ENCODE results near the gene XRCC6.
"Not testable (repeated sequence)": the region's sequence is repeated elsewhere in the genome, so short reads cannot be mapped to it uniquely, and the experiment has no call there.

The XRCC6 gene

GRCh38 chr22:41598891-41599635 lies 22.0 kb upstream of the XRCC6 start:
- DNase-seq (ENCODE audit: low spot score): no peak

- DNase-seq (ENCODE audit: low spot score): no peak
Measured at GRCh38 chr22:41600976-41601375, 20.1 kb upstream of the XRCC6 start.

GRCh38 chr22:41603873-41604332 lies 17.2 kb upstream of the XRCC6 start:
- no peak for DNase-seq (ENCODE audit: low spot score)

DNA sequence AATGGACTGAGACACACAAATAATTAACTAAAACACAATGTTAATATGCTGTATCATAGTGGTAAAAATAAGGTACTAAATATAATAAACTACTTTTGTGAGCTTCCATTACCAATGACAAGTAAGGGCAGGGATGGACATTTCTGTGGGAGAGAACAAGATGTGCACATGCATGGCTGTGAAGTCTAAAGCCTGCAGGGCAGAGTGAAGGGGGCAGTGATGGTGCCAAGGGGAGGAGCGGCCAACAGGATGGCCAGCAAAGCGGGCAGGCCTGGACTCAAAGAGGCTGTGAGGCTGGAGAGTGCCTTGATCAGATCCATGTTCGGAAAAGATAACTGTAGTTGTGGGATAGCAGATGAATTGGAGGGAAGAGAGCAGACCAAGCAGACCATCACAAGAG lies 12.7 kb upstream of the XRCC6 start:
- no peak for DNase-seq (ENCODE audit: low spot score)

DNA sequence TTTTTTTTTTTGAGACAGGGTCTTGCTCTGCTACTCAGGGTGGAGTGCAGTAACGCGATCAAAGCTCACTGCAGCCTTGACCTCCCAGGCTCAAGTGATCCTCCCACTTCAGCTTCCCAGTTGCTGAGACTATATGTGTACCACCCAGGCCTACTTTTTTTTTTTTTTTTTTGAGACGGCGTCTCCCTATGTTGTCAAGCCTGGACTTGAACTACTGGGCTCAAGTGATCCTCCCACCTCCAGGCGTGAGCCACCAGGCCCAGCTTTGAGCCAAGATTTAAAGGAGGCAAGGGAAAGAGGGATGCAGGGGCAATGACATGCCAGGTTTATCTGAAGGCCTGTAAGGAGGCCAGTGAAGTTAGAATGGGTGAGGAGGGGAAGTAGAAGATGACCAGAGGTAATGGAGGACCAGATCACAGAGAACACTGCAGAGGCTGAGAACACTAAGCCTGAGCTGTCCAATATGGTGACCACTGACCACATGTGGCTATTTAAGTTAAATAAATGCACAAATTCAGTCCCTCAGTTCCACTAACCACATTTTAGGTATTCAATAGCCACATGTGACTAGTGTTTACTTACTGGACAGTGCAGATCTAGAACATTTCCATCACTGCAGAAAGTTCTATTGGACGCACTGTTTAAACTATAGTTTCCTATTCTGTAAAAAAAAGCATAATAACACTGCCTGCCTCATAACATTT lies 8.3 kb upstream of the XRCC6 start:
- DNase-seq (ENCODE audit: low spot score): no peak

- DNase-seq (ENCODE audit: low spot score): no peak
Measured at GRCh38 chr22:41613456-41613855, 7.6 kb upstream of the XRCC6 start.

- no peak for DNase-seq (ENCODE audit: low spot score)
Measured at GRCh38 chr22:41619979-41620588, 1.0 kb upstream of the XRCC6 start.

- DNase-seq (ENCODE audit: low spot score): no peak
Measured at GRCh38 chr22:41620589-41621098, 451 bp upstream of the XRCC6 start, which contains the start of gene DESI1. DESI1 (minus strand) TSS chr22:41621043; CDS start chr22:41620839, 204 bp downstream.

DNA sequence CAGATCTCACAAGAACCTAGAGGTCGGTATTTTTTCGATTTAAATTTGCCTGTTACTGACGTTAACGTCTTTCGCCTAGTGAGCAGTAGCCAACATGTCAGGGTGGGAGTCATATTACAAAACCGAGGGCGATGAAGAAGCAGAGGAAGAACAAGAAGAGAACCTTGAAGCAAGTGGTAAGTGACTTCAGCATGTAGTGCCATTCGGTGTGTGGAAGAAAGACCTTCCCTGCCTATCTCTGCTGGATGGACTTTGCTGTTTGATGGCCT lies 750 bp downstream of the XRCC6 start:
- no peak for DNase-seq (ENCODE audit: low spot score)

GRCh38 chr22:41625577-41625976 lies 4.5 kb downstream of the XRCC6 start:
- DNase-seq (ENCODE audit: low spot score): no peak

DNA sequence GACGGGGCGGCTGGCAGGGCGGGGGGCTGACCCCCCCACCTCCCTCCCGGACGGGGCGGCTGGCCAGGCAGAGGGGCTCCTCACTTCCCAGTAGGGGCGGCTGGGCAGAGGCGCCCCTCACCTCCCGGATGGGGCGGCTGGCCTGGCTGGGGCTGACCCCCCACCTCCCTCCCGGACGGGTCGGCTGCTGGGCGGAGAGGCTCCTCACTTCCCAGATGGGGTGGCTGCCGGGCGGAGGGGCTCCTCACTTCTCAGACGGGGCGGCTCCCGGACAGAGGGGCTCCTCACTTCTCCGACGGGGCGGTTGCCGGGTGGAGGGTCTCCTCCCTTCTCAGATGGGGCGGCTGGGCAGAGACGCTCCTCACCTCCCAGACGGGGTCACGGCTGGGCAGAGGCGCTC lies 10.0 kb downstream of the XRCC6 start:
- DNase-seq (ENCODE audit: low spot score): not testable (repeated sequence)

GRCh38 chr22:41631615-41632014 lies 10.5 kb downstream of the XRCC6 start:
- not testable (repeated sequence) for DNase-seq (ENCODE audit: low spot score)

- not testable (repeated sequence) for DNase-seq (ENCODE audit: low spot score)
Measured at GRCh38 chr22:41634610-41635009, 13.5 kb downstream of the XRCC6 start.

DNA sequence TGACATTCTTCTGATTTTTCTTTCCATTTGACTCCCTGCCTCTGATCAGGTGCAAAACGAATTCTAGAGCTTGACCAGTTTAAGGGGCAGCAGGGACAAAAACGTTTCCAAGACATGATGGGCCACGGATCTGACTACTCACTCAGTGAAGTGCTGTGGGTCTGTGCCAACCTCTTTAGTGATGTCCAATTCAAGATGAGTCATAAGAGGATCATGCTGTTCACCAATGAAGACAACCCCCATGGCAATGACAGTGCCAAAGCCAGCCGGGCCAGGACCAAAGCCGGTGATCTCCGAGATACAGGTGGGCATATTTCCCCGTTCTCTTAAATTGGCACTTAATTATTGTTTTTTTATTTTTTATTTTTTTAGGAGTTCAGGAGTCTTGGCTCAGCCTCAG lies 15.4 kb downstream of the XRCC6 start:
- no peak for DNase-seq (ENCODE audit: low spot score)

- DNase-seq (ENCODE audit: low spot score): not testable (repeated sequence)
Measured at GRCh38 chr22:41637623-41638022, 16.5 kb downstream of the XRCC6 start.

GRCh38 chr22:41638124-41638523 lies 17.0 kb downstream of the XRCC6 start:
- no peak for DNase-seq (ENCODE audit: low spot score)

- DNase-seq (ENCODE audit: low spot score): no peak
Measured at GRCh38 chr22:41638748-41639147, 17.7 kb downstream of the XRCC6 start.

- DNase-seq (ENCODE audit: low spot score): no peak
Measured at GRCh38 chr22:41641854-41642253, 20.8 kb downstream of the XRCC6 start.

DNA sequence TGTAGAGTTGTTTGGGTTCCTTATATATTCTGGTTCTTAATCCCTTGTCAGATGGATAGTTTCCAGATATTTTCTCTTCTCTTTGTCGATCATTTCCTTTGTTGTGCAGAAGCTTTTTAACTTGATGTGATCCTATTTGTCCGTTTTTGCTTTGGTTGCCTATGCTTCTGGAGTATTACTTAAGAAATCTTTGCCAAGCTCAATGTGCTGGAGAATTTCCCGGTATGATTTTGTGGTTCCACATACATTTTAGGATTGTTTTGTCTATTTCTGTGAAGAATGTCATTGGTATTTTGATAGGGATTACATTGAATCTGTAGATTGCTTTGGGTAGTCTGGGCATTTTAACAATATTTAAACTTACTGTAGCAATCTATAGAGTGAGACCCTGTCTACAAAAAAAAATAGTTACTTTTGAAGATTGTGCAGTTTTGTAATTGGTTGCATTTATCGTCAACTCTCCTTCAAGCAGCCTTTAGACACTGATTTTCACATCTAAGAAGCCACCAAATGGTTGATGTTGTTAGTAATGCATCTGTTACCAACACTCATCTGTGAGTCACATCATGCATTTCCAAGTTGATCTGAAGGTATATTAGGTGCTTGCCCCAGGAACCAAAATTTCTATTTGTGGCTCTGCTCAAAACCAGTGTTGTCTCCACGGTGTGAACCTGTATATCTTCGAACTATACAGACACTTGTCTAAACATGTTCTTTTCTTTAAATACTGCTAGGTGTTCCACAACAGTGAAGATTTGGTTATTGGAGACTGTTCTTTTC lies 21.4 kb downstream of the XRCC6 start:
- DNase-seq (ENCODE audit: low spot score): no peak

DNA sequence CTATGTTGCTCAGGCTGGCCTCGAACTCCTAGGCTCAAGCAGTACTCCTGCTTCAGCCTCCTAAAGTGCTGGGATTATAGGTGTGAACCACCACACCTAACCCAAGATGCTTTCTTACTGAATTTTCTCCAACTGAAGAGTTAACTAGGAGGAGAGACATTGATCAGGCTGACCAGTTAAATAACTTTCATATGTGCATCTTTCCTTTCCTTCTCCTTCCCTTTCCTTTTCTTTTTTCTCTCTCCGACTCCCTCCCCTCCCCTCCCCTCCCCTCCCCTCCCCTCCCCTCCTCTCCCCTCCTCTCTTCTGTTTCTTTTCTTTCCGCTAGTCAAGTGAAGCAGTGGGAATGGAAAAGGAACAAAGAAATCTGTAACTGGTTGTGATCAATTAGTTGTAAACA lies 26.7 kb downstream of the XRCC6 start:
- DNase-seq (ENCODE audit: low spot score): no peak

GRCh38 chr22:41648432-41648831 lies 27.3 kb downstream of the XRCC6 start:
- DNase-seq (ENCODE audit: low spot score): no peak

DNA sequence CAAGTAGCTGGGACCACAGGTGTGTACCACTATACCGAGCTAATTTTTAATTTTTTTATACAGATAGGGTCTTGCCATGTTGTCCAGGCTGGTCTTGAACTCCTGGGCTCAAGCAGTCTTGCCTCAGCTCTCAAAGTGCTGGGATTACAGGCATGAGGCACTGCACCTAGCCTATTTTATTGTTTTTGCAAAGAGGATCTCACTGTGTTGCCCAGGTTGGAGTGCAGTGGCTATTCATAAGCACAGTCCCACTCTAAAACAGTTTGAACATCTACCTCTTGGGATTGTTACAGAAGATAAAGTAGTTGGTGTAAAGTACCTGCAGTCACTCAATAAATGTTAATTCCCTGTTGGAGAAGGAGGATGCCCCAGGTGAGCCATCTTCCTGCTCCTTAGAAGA lies 29.1 kb downstream of the XRCC6 start:
- DNase-seq (ENCODE audit: low spot score): no peak

Measured in left forelimb (tissue), 1 donor.